ENCODE measurements around the gene ZNF765. TPM values are rescaled to one million over a fixed set of nuclear protein-coding genes. Genes with fewer than 3 reads are reported as not detected.
"Not testable (repeated sequence)": the region's sequence is repeated elsewhere in the genome, so short reads cannot be mapped to it uniquely, and the experiment has no call there.

ZNF765 gene
- total RNA-seq, 2 donors from 2014 or later: 4.9 to 5.9 TPM

DNA sequence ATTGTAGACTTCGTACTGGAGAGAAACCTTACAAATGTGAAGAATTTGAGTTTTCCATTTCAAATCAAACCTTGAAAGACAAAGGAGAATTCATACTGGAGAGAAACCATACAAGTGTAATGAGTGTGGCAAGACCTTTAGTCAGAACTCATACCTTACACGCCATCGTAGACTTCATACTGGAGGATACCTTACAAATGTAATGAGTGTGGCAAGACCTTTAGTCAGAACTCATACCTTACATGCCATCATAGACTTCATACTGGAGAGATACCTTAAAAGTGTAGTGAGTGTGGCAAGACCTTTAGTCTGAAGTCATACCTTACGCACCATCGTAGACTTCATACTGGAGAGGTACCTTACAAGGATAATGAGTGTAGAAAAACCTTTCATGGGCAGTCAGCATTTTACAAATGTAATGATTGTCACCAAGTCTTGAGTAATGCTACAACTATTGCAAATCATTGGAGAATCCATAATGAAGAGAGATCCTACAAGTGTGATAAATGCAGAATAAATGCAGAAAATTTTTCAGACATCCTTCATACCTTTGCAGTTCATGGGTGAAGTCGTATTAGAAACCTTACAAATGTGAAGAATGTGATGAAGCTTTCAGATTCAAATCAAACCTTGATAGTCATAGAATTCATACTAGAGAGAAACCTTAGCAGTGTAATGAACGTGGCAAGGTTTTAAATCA, 14.7 kb downstream of the ZNF765 start:
- intact Hi-C loops (cut with DNase I): no loop called here
- no peak for ATAC-seq
- no peak for DNase-seq

DNA sequence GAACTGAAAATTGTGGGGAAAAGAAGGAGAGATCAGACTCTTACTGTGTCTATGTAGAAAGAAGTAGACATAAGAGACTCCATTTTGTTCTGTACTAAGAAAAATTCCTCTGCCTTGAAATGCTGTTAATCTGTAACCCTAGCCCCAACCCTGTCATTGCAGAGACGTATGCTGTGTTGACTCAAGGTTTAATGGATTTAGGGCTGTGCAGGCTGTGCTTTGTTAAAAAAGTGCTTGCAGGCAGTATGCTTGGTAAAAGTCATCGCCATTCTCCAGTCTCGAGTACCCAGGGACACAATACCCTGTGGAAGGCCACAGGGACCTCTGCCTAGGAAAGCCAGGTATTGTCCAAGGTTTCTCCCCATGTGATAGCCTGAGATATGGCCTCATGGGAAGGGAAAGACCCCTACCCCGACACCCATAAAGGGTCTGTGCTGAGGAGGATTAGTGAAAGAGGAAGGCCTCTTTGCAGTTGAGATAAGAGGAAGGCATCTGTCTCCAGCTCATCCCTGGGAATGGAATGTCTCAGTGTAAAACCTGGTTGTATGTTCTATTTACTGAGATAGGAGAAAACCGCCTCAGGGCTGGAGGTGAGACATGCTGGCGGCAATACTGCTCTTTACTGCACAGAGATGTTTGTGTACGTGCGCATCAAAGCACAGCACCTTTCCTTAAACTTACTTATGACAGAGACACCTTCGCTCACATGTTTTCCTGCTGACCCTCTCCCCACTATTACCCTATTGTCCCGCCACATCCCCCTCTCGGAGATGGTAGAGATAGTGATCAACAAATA, 25.8 kb downstream of the ZNF765 start:
- intact Hi-C loops (cut with DNase I); DNase-seq; ATAC-seq: not testable (repeated sequence)

DNA sequence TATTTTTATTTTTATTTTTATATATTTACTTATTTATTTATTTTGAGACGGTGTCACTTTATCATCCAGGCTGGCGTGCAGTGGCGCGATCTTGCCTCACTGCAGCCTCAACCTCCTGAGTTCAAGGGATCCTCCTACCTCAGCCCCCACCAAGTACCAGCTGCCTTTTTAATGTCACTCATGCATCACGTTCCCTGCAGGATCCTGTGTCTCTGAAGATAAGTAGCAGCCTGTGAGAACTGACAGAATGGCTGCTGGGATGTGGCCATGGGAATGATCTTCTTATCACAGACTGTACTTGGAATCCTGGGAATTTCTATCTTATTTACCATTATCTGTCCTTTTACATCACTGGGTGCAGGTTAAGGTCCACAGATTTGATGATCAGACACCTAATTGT, 27.6 kb downstream of the ZNF765 start:
- intact Hi-C loops (cut with DNase I): no loop called here
- no peak for ATAC-seq
- no peak for DNase-seq

DNA sequence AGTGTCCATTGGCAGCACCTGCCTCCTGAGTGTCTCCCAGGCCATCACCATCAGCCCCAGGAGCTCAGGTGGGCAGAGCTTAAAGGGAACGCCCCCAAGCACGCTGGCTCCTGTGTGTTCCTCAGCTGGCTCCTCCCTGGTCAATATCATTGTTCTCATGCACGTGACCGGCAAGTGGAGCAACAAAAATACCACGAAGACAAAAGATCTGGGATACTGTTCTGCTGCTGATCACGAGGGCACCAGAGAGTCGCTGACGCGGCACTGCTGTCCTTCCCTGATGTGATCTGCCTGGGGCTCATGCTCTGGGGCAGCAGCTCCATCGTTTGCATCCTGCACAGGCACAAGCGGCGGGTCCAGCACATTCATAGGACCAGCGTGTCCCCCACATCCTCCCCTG, 28.1 kb downstream of the ZNF765 start:
- peak; percentile 29 to 60 for ATAC-seq
- DNase-seq; intact Hi-C loops (cut with DNase I): not testable (repeated sequence)

DNA sequence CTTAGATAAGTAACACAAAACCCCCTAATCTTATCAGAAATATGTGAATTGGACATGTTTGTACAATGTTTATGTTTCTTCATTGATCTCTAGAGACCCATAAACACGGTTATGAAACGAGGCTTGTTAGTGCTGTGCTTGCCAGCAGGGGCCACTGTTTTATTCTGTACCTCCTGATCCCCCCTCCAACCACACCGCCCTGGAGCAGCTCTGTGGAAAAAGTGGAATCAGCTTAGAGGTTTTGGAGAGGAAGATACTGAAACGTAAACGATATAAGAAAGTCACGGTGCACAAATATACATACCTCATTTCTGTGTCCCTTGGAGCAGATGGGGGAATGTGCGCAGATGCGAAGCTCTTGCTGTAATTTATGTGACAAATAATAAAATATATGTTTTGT, 28.7 kb downstream of the ZNF765 start:
- ATAC-seq: peak in 1 of 2 donors; percentile 55
- DNase-seq; intact Hi-C loops (cut with DNase I): not testable (repeated sequence)

DNA sequence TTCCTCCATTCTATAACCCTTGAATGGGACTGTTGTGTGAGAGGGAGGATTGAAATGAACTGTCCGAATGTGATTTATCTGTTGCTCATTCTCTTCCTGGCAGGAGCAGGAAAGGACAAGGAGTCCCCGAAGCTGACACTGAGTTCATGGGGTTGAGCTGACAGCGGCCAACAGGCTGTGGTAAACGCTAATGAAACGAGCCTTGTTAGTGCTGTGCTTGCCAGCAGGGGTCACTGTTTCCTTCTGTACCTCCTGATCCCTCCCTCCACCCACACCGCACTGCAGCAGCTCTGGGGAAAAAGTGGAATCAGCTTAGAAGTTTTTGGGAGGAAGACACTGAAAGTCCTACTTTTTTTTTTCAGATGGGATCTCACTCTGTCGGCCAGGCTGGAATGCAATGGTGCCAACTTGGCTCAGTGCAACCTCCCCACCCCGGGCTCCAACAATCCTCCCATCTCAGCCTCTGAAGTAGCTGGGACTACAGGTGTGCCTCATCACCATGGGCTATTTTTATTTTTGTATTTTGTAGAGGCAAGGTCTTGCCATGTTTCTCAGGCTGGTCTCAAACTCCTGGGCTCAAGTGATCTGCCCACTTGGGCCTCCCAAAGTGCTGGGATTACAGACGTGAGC, 30.1 kb downstream of the ZNF765 start:
- ATAC-seq: peak; percentile 94 to 96
- intact Hi-C loops (cut with DNase I): loop anchor here in 1 of 2 donors (5.0 kb wide), 2 partner anchors 82 to 322 kb away; no protein-coding TSS in a partner anchor
- peak; percentile 83 for DNase-seq

DNA sequence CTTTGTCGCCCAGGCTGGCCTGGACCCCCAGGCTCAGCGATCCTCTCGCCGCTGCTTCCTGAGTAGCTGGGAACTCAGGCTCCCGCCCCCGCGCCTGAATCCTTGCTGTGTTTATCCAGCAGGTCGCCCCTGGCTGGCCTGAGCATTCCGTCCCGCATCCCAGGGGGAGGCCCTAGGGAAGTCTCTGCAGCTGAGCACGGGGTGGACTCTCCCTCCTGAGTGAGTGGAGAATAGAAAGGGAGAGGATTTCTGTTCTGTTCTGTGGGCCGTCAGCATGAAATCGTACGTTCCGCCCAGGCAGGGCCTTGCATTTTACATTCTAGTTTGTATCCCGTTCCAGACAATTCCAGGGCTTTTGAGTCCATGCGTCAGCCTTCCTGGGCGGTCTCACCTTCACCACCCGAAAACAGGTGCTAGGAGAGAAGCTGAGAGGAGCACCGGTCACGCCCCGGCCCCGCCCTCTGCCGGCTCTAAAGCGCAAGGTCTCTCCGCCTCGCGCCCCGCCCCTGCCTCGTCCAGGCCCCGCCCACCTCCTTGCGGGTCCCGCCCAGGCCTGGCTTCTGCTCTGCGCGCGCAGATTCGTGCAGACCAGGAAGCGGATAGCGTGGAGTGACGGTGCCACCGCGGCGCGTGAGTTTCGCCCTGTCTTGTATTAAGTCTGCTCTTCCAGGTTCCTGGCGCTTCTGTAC, 36.6 kb downstream of the ZNF765 start, which contains the start of gene ZNF761:
Gene ZNF761 (plus strand): TSS at position 586 of the 689 bp plus-strand sequence. CDS start 15,285 bp downstream, outside the sequence.
- DNase-seq (peak; percentile 96), ATAC-seq (peak; percentile 100)
- intact Hi-C loops (cut with DNase I): no loop called here

DNA sequence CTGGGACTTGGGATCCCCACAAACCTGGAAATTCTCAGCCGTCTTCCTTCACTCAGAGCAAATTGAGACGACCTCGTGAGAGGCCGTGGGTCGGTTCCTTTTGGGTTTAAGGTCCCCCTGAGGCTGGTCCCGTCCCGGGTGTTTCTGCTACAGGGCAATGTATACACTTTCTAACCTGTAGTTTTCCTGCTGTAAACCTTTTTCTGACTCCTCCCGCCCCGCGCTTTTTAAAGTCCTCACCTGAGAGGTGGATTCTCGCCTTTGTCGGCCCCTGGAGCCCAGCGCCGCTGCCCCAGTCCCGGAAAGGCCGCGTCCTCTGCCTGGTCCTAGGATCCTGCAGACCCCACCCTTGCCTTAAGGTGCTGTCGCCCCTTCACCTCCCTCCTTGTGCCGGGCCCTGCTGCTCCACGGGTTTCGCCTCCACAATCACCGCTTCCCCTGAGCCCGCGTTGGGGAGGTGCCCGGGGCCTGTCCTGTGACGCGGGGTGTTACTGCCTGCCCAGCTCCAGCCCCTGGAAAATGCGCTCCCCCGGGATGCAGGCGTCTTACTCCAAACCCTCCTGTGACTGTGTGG, 37.2 kb downstream of the ZNF765 start:
- ATAC-seq: peak; percentile 32 to 58
- intact Hi-C loops (cut with DNase I): no loop called here
- DNase-seq: peak; percentile 62

DNA sequence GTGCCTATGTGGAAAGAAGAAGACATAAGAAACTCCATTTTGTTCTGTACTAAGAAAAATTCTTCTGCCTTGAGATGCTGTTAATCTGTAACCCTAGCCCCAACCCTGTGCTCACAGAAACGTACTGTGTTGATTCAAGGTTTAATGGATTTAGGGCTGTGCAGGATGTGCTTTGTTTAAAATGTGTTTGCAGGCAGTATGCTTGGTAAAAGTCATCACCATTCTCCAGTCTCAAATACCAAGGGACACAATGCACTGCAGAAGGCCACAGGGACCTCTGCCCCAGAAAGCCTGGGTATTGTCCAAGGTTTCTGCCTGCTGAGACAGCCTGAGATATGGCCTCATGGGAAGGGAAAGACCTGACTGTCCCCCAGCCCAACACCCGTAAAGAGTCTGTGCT, 48.9 kb downstream of the ZNF765 start:
- ATAC-seq; DNase-seq; intact Hi-C loops (cut with DNase I): not testable (repeated sequence)

DNA sequence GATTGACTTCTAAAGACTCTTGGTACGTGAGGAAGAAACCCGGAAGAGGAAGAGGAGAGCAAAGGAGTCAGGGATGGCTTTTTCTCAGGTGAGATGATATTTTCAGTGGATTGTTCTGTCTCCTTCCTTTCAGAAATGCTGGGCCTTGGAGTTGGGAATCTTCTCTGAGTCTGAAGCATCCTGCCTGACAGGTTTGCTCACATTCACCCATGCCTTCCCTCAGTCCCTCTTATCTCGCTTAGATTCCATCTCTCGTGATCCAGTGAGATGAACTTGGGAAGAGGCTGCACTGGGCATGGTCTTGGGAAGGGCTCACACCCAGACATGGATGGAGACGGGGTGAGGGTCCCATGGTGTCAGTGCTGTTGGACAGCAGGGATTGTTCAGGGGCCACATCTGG, 52.2 kb downstream of the ZNF765 start:
- DNase-seq; ATAC-seq; intact Hi-C loops (cut with DNase I): not testable (repeated sequence)

DNA sequence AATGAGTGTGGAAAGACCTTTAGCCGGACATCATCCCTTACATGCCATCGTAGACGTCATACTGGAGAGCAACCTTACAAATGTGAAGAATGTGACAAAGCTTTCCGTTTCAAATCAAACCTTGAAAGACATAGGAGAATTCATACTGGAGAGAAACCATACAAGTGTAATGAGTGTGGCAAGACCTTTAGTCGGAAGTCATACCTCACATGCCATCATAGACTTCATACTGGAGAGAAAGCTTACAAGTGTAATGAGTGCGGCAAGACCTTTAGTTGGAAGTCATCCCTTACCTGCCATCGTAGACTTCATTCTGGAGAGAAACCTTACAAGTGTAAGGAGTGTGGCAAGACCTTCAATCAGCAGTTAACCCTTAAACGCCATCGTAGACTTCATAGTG, 60.9 kb downstream of the ZNF765 start:
- ATAC-seq: no peak
- intact Hi-C loops (cut with DNase I): no loop called here
- DNase-seq: no peak

DNA sequence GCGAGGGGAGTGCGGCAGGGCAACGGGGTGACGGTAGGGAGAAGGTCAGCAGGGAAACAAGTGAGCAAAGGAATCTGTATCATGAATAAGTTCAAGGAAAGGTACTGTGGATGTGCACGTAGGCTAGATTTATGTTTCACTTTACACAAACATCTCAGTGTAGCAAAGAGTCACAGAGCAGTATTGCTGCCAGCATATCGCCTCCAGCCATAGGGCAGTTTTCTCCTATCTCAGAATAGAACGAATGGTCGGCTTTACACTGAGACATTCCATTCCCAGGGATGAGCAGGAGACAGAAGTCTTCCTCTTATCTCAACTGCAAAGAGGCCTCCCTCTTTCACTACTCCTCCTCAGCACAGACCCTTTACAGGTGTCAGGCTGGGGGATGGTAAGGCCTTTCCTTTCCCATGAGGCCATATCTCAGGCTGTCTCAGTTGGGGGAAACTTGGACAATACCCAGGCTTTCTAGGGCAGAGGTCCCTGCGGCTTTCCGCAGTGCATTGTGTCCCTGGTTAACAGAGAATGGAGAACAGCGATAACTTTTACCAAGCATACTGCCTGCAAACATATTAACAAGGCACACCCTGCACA, 65.3 kb downstream of the ZNF765 start:
- DNase-seq; ATAC-seq; intact Hi-C loops (cut with DNase I): not testable (repeated sequence)

DNA sequence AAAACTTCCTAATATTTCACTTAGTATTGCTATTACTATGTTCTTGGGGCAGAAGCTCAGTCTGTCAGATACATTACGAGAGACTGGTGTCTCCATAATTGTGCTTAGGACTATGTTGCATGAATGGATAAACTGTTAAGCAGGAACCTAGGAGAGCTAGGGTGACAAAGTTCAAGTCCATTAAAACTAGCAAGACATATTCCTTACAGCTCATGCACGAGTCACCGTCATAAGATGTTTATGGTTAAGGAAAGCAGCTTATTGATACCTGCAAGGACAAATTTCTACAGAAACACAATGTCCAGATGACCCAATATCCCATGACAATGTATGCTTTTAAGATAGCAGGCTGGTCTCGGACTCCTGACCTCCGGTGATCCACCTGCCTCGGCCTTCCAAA, 66.9 kb downstream of the ZNF765 start:
- ATAC-seq (no peak), DNase-seq (no peak)
- intact Hi-C loops (cut with DNase I): no loop called here

DNA sequence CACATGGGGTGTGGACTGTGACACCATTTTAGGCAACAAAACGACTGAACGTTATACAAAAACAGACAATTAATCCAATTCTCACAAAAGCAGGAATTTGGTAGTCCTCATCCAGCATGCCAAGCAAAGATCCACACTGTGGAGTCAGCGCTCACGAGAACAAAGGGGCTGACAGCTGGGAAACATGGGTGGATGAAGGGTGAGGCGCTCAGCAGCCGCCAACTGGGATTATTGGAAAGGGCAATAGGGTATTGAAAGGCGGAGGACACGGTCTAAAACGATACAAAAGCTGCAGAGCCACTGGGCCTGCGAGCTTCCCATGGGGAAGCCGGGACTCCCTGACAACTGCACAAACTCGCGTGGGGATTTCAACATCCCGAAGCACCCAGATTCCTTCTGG, 67.9 kb downstream of the ZNF765 start:
- no peak for DNase-seq
- intact Hi-C loops (cut with DNase I): no loop called here
- ATAC-seq: no peak

DNA sequence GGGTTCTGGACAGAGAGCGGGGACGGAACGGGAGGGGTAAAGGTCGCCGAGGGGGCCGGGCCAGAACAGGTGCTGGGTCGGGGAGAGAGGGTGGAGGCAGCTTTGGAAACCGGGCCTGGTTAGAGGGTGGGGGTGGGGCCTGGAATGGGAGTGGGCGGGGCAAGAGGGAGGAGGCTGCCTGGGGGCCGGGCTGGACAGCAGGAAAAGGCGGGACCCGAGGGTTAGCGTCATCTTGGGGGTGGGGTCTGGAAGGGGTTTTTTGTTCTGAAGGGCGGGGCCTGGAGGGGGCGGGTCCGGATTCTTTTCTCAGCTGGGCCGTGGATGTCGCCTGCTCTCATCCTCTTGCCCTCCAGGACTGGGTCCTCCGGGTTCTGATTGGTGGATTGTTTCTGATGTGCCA, 68.3 kb downstream of the ZNF765 start:
- DNase-seq (peak; percentile 75), ATAC-seq (peak; percentile 45 to 69)
- intact Hi-C loops (cut with DNase I): no loop called here

DNA sequence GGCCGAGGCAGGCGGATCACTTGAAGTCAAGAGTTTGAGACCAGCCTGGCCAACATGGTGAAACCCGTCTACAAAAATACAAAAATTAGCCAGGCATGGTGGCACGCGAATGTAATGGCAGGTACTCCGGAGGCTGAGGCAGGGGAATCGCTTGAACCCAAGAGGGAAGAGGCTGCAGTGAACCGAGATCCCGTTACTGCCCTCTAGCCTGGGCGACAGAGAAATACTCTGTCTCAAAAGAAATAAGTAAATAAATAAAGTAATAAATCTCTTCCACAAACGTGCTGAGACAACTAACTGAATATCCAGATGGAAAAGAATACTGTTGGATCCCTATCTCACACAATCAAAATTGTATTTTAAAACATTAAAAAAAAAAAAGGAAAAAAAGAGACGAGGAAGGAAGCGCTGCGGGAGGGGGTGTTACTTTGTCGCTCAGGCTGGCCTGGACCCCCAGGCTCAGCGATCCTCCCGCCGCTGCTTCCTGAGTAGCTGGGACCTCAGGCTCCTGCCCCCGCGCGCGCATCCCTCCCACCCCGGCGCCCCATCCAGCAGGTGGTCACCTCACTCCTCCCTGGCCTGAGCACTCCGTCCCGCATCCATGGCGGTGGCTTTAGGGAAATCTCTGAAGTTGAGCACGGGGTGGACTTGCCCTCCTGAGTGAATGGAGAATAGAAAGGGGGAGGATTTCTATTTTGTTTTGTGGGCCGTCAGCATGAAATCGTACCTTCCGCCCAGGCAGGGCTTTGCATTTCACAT, 72.0 kb downstream of the ZNF765 start:
- peak; percentile 35 for DNase-seq
- ATAC-seq: peak; percentile 17 to 33
- intact Hi-C loops (cut with DNase I): no loop called here

DNA sequence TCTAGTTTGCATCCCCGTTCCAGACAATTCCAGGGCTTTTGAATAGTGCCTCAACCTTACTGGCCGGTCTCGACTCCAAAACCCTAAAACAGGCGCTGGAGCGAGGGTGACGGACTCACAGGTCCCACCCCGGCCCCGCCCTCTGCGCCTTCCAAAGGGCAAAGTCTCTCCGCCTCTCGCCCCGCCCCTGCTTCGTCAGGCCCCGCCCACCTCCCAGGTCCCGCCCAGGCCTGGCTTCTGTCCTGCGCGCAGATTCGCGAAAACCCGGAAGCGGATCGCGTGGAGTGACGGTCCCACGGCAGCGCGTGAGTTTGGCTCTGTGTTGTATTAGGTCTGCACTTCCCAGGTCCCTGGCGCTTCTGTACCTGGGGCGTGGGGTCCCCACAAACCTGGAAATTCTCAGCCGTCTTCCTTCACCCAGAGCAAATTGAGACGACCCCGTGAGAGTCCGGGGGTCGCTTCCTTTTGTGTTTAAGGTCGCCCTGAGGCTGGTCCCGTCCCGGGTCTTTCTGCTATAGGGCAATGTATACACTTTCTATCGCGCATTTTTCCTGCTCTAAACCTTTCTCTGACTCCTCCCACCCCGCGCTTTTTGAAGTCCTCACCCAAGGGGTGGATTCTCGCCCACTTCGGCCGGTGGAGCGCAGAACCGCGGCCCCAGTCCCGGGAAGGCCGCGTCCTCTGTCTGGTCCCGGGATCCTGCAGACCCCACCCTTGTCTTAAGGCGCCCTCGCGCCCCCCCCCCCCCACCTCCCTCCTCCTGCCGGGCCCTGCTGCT, 72.7 kb downstream of the ZNF765 start, which contains the start of gene ZNF813:
Gene ZNF813 (plus strand): TSS at position 249 of the 778 bp plus-strand sequence. CDS start 16,090 bp downstream, outside the sequence.
- ATAC-seq (peak; percentile 99 to 100), DNase-seq (peak; percentile 97)
- intact Hi-C loops (cut with DNase I): no loop called here

Measured in left cardiac atrium (tissue), 4 donors.